H1 (cell line): Measurements from ENCODE around the gene MALSU1. TPM values are rescaled to one million over a fixed set of nuclear protein-coding genes. Genes with fewer than 3 reads are reported as not detected.

Experiments used
- ATF3 ChIP-seq: IDR thresholded peaks from 2 replicates; pipeline ENCODE4 v1.6.1; 2011; ENCODE audit warnings: low read depth, mild to moderate bottlenecking, low read length; ENCODE audit not compliant: insufficient read depth
- BRCA1 ChIP-seq: IDR thresholded peaks from 2 replicates; pipeline ENCODE4 v1.6.1; 2012; ENCODE audit warnings: low read depth, low read length, improper control_type of control experiment
- CBX8 ChIP-seq: fragments of 300-800, 300-1000 bp; sonication (generic); IDR thresholded peaks from 2 replicates; pipeline ENCODE4 v1.7.1; 2016; ENCODE audit warnings: low read depth, low read length, borderline replicate concordance
- CEBPB ChIP-seq: IDR thresholded peaks from 2 replicates; pipeline ENCODE4 v1.6.1; 2012; ENCODE audit warnings: low read depth, low read length
- CTBP2 ChIP-seq: IDR thresholded peaks from 2 replicates; pipeline ENCODE4 v1.7.0; 2011; ENCODE audit warnings: borderline replicate concordance, mild to moderate bottlenecking, moderate library complexity, mixed read lengths, low read length; ENCODE audit not compliant: insufficient read depth, insufficient read length
- EZH2 ChIP-seq: fragments of 200-600 bp; sonication (generic); IDR thresholded peaks from 2 replicates; pipeline ENCODE4 v1.7.1; 2012; ENCODE audit warnings: low read depth, mild to moderate bottlenecking, moderate library complexity, low read length, inconsistent platforms; ENCODE audit not compliant: severe bottlenecking
- GTF2F1 ChIP-seq: IDR thresholded peaks from 2 replicates; pipeline ENCODE4 v1.6.1; 2012; ENCODE audit warnings: low read depth, low read length, improper control_type of control experiment, borderline replicate concordance
- JUND ChIP-seq: IDR thresholded peaks from 2 replicates; pipeline ENCODE4 v1.6.1; 2011; ENCODE audit warnings: mild to moderate bottlenecking, improper control_type of control experiment, low read length
- KDM1A ChIP-seq: fragments of 200-600, 300-600 bp; sonication (generic); IDR thresholded peaks from 2 replicates; pipeline ENCODE4 v1.7.1; 2016; ENCODE audit warnings: mild to moderate bottlenecking, low read length, borderline replicate concordance
- MAX ChIP-seq: IDR thresholded peaks from 2 replicates; pipeline ENCODE4 v1.6.1; 2012; ENCODE audit warnings: inconsistent platforms
- PHF8 ChIP-seq: fragments of 200-600 bp; sonication (generic); conservative IDR thresholded peaks from 2 replicates; pipeline ENCODE4 v1.7.1; 2012; ENCODE audit warnings: low read depth, mild to moderate bottlenecking, inconsistent platforms, low read length, moderate library complexity
- POLR2AphosphoS5 ChIP-seq: IDR thresholded peaks from 2 replicates; pipeline ENCODE4 v1.6.1; 2011; ENCODE audit warnings: low read depth, low read length
- POU5F1 ChIP-seq: IDR thresholded peaks from 2 replicates; pipeline ENCODE4 v1.6.1; 2011; ENCODE audit warnings: low read depth, mild to moderate bottlenecking, low read length, moderate library complexity
- RAD21 ChIP-seq, 2 experiments: IDR thresholded peaks in 1 of 2; conservative IDR thresholded peaks in 1 of 2; 2 replicates each; pipeline ENCODE4 v1.6.1; 2011; ENCODE audit warnings: low read depth in 2 of 2, low read length in 2 of 2, improper control_type of control experiment in 1 of 2, inconsistent platforms in 1 of 2, mild to moderate bottlenecking in 1 of 2, moderate library complexity in 1 of 2
- RNF2 ChIP-seq: fragments of 200-900, 300-1000 bp; sonication (generic); IDR thresholded peaks from 2 replicates; pipeline ENCODE4 v1.7.1; 2016; ENCODE audit warnings: borderline replicate concordance, low read depth, mild to moderate bottlenecking, antibody characterized with exemption, low read length; ENCODE audit not compliant: poor library complexity, severe bottlenecking; ENCODE audit errors: missing control alignments
- SIN3A ChIP-seq, 2 experiments: IDR thresholded peaks in 1 of 2; conservative IDR thresholded peaks in 1 of 2; 2 replicates each; pipeline ENCODE4 v1.6.1; 2011 to 2012; ENCODE audit warnings: low read length in 2 of 2, improper control_type of control experiment in 1 of 2, low read depth in 1 of 2, mild to moderate bottlenecking in 1 of 2
- SIRT6 ChIP-seq: IDR thresholded peaks from one replicate; pipeline ENCODE4 v1.7.1; 2012; ENCODE audit warnings: low read length, inconsistent platforms
- SUZ12 ChIP-seq: fragments of 200-600 bp; sonication (generic); IDR thresholded peaks from 2 replicates; pipeline ENCODE4 v1.6.1; 2012; ENCODE audit warnings: mild to moderate bottlenecking, inconsistent platforms, low read length, moderate library complexity, mixed read lengths
- TAF1 ChIP-seq: IDR thresholded peaks from 2 replicates; pipeline ENCODE4 v1.6.1; 2011; ENCODE audit warnings: mild to moderate bottlenecking, low read depth, low read length
- TAF7 ChIP-seq: optimal IDR thresholded peaks from 2 replicates; pipeline ENCODE3; 2011; ENCODE audit warnings: low read depth, mild to moderate bottlenecking, inconsistent platforms, low read length, moderate library complexity, borderline replicate concordance
- TBP ChIP-seq: IDR thresholded peaks from 2 replicates; pipeline ENCODE4 v1.6.1; 2011; ENCODE audit warnings: low read depth, low read length, improper control_type of control experiment
- ZNF274 ChIP-seq: IDR thresholded peaks from 2 replicates; pipeline ENCODE4 v1.7.0; 2012; ENCODE audit warnings: low read length, borderline replicate concordance; ENCODE audit errors: extremely low read depth
- polyA plus RNA-seq, 7 experiments: library from polyadenylated mRNA; depleted of rRNA in 3 of 7; stranded (reverse) in 5 of 7; unstranded in 2 of 7; fragments of >200 nt in 5 of 7; fragments of 200-250 nt in 2 of 7; gene quantifications; 1 replicate in 5 of 7; 2 replicates in 1 of 7; 4 replicates in 1 of 7; pipeline versions ENCODE4 v1.2.1 to v1.2.3, GENCODE V29; 2011 to 2013; ENCODE audit warnings: missing spikeins in 2 of 7, mixed read lengths in 2 of 7
- total RNA-seq: library from RNA; stranded (reverse); fragmentation: NEBNext Ultra II Directional; extraction: Animal tissue kit (Norgen Biotek cat#: 25700); gene quantifications from 2 replicates; pipeline ENCODE4 v1.2.1, GENCODE V29; 2021

The MALSU1 gene
- total and polyA plus RNA-seq, 2 of the 8 experiments (the other 6 are each of a cell fraction or from before 2014, with no cell fraction given), result 73.5 to 84.0 TPM

- peak; percentile 75 for TF ChIP-seq MAX
- no peak for TF ChIP-seq BRCA1
- peak; percentile 99 for TF ChIP-seq PHF8
- TF ChIP-seq CBX8, result no peak
- peak; percentile 86 for TF ChIP-seq POLR2AphosphoS5
- TF ChIP-seq POU5F1, result no peak
- TF ChIP-seq KDM1A, result no peak
- peak; percentile 60 for TF ChIP-seq TAF7
- TF ChIP-seq SIRT6, result no peak
- TF ChIP-seq CTBP2, result no peak
- TF ChIP-seq TAF1, result peak; percentile 83
- no peak for TF ChIP-seq ZNF274
- peak; percentile 22 to 90; a peak in 2 of 4 replicates for TF ChIP-seq SIN3A (conservative IDR thresholded peaks at IDR 0.05 in 1 of 2, IDR thresholded peaks at IDR 0.05 in 1 of 2; ENCODE audit: low read depth in 1 of 2, low read length in 2 of 2)
- TF ChIP-seq TBP, result peak; percentile 87
- TF ChIP-seq RNF2, result no peak
- no peak for TF ChIP-seq CEBPB
- no peak for TF ChIP-seq ATF3
- no peak; the same call in 1 of the 2 replicates for TF ChIP-seq GTF2F1
- no peak for TF ChIP-seq EZH2
- TF ChIP-seq RAD21 (IDR thresholded peaks at IDR 0.05 in 1 of 2, conservative IDR thresholded peaks at IDR 0.05 in 1 of 2; ENCODE audit: low read depth in 2 of 2, low read length in 2 of 2), result no peak
- TF ChIP-seq JUND, result no peak
- no peak for TF ChIP-seq SUZ12
Observed at GRCh38 chr7:23298885-23299769, at the start of gene MALSU1 (continued).
